ENCODE data around the gene TINCR.

Gene TINCR

DNA sequence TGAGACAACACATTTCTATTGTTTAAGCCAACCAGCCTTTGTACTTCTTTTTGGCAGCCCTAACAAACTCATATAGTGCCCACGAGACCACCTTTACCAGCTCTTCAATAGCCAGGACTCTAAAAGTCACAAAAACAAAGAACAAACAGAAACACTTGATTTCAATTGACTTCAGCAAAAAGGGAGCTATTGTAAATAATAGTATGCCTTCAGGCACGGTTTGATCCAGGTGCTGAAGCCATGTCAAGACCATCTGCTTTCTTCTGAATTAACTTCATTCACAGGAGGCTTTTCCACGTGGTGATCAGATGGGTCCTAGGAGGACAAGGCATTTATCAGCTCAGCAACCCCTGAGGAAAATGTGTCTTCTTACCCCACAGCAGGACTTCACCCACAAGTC, 53.8 kb downstream of the TINCR start:
- Histone ChIP-seq H3K27ac (ENCODE audit: low read depth, low read length) (no peak overlapping the region), H3K9ac (ENCODE audit: low read length) (no peak overlapping the region)

DNA sequence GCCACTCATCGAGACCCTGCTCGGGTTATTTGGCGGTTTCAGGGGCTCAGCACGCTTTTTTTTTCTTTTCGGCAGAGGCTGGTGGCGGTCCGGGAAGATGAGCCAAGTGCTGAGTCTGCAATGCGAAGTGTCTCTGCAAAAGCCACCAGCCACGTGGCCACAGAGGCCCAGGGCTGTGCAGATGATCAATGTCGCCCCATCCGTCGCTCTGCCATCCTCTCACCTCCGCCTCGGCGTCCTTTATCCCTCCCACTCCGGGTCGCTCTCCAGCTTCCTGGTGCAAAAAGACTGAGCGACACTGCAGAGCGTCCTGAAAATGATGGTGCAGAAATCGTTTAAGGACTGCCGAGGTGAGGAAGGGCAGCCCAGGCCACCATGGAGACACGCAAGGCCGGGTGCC, 55.0 kb downstream of the TINCR start:
- no peak overlapping the region for H3K9ac ChIP-seq (ENCODE audit: low read length)

More for the DNA sequence above, 53.8 kb downstream of the TINCR start:
- Histone ChIP-seq H3F3A (ENCODE audit: insufficient read depth) (no peaks in the 10 kb centered on the region), H3K4me3 (ENCODE audit: insufficient read depth, low read length, poor library complexity, severe bottlenecking) (no peak overlapping the region), H3K36me3 (ENCODE audit: low read length) (no peaks in the 10 kb centered on the region), H4K20me1 (ENCODE audit: low read depth, low read length) (no peaks in the 10 kb centered on the region), H3K9me3 (ENCODE audit: insufficient read depth, low read length) (peaks cover 9% of the 10 kb centered on the region; the same call in 1 of the 2 replicates), H2AFZ (ENCODE audit: low read depth, low read length, severe bottlenecking) (no peak overlapping the region), H3K27me3 (ENCODE audit: low read length) (no peaks in the 10 kb centered on the region), H3K4me2 (ENCODE audit: low read depth, low read length, poor library complexity, severe bottlenecking) (no peak overlapping the region), H3K9me2 (replicated peaks; ENCODE audit: insufficient read depth, low read length) (no peaks in the 10 kb centered on the region), H3K79me2 (ENCODE audit: insufficient read depth, low read length) (no peaks in the 10 kb centered on the region)
- TF ChIP-seq, protein P1, sequence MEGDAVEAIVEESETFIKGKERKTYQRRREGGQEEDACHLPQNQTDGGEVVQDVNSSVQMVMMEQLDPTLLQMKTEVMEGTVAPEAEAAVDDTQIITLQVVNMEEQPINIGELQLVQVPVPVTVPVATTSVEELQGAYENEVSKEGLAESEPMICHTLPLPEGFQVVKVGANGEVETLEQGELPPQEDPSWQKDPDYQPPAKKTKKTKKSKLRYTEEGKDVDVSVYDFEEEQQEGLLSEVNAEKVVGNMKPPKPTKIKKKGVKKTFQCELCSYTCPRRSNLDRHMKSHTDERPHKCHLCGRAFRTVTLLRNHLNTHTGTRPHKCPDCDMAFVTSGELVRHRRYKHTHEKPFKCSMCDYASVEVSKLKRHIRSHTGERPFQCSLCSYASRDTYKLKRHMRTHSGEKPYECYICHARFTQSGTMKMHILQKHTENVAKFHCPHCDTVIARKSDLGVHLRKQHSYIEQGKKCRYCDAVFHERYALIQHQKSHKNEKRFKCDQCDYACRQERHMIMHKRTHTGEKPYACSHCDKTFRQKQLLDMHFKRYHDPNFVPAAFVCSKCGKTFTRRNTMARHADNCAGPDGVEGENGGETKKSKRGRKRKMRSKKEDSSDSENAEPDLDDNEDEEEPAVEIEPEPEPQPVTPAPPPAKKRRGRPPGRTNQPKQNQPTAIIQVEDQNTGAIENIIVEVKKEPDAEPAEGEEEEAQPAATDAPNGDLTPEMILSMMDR (IDR thresholded peaks at IDR 0.05; ENCODE audit: insufficient read depth, low read length, poor library complexity, severe bottlenecking) = no peak
- TF ChIP-seq EZH2phosphoT487 (conservative IDR thresholded peaks at IDR 0.05; ENCODE audit: low read length) = no peak

More for the DNA sequence above, 55.0 kb downstream of the TINCR start:
- Histone ChIP-seq H3K4me2 (ENCODE audit: low read depth, low read length, poor library complexity, severe bottlenecking) (no peak overlapping the region), H3F3A (ENCODE audit: insufficient read depth) (no peaks in the 10 kb centered on the region), H3K27ac (ENCODE audit: low read depth, low read length) (no peak overlapping the region), H3K36me3 (ENCODE audit: low read length) (no peaks in the 10 kb centered on the region), H3K27me3 (ENCODE audit: low read length) (no peaks in the 10 kb centered on the region), H3K9me3 (ENCODE audit: insufficient read depth, low read length) (peaks cover 9% of the 10 kb centered on the region; the same call in 1 of the 2 replicates), H3K79me2 (ENCODE audit: insufficient read depth, low read length) (no peaks in the 10 kb centered on the region), H4K20me1 (ENCODE audit: low read depth, low read length) (no peaks in the 10 kb centered on the region), H3K4me3 (ENCODE audit: insufficient read depth, low read length, poor library complexity, severe bottlenecking) (no peak overlapping the region), H3K9me2 (replicated peaks; ENCODE audit: insufficient read depth, low read length) (no peaks in the 10 kb centered on the region), H2AFZ (ENCODE audit: low read depth, low read length, severe bottlenecking) (no peak overlapping the region)
- TF ChIP-seq, protein P1 (IDR thresholded peaks at IDR 0.05; ENCODE audit: insufficient read depth, low read length, poor library complexity, severe bottlenecking) = no peak
- TF ChIP-seq EZH2phosphoT487 (conservative IDR thresholded peaks at IDR 0.05; ENCODE audit: low read length) = no peak

Data from SU-DHL-6 (cell line).